ENCODE measurements around the gene AIFM3. TPM values are rescaled to one million over a fixed set of nuclear protein-coding genes. Genes with fewer than 3 reads are reported as not detected.
"Not testable (repeated sequence)": the region's sequence is repeated elsewhere in the genome, so short reads cannot be mapped to it uniquely, and the experiment has no call there.

AIFM3 gene
- polyA plus RNA-seq, 2 of the 4 experiments (the other 2 are of a cell fraction), result 1.4 to 3.6 TPM

DNA sequence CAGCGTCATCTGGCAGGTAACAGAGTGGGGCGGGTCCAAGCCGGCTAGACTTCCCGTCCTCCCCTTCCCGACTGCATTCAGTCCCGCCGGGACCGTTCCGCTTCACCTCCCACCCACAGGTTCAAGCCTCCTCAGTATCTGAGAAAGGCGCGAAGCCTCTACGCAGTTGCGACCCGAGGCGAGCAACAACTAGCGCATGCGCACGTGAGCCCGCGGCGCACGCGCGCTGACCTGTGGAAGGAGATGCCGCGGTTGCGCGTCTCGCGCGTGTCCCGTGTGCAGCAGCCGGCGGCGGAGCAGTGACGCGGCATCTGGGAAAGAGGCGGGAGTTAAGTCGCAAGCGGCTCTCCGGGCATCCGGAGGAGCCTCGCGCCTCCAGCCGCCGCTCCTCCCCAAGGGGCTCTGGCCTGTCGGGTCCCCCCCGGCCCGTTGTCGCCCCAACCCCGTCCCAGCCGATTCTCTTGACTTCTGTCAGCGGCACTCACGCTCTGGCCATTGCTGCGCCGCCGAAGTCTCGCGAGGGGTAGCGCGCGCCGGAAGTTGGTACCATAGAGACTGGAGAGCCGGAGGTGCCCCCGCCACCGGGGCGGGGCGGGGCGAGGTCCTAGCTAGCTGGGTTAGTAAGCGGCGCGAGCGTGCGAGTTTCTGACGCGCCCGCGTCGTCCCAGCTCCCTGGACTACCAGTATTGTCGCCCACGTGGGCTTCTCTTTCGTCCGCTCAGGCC lies 34.7 kb downstream of the AIFM3 start, which contains the start of gene THAP7 (continued):
- TF ChIP-seq, protein P1, sequence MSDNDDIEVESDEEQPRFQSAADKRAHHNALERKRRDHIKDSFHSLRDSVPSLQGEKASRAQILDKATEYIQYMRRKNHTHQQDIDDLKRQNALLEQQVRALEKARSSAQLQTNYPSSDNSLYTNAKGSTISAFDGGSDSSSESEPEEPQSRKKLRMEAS (IDR thresholded peaks at IDR 0.05), result peak; percentile 96
- no peak for TF ChIP-seq KDM1A (IDR thresholded peaks at IDR 0.05; ENCODE audit: low read depth)
- no peak; the same call in 1 of the 2 replicates for TF ChIP-seq MYC (IDR thresholded peaks at IDR 0.05; ENCODE audit: borderline replicate concordance, low read length)
- TF ChIP-seq, protein P2, sequence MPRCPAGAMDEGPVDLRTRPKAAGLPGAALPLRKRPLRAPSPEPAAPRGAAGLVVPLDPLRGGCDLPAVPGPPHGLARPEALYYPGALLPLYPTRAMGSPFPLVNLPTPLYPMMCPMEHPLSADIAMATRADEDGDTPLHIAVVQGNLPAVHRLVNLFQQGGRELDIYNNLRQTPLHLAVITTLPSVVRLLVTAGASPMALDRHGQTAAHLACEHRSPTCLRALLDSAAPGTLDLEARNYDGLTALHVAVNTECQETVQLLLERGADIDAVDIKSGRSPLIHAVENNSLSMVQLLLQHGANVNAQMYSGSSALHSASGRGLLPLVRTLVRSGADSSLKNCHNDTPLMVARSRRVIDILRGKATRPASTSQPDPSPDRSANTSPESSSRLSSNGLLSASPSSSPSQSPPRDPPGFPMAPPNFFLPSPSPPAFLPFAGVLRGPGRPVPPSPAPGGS (IDR thresholded peaks at IDR 0.05), result peak; percentile 90
- 0 out of 2 replicates have a peak, but pooled peaks have one; percentile 52 for TF ChIP-seq FOXS1 (CRISPR knock-in tag; IDR thresholded peaks at IDR 0.05)
- no peak for TF ChIP-seq NPAS2 (CRISPR knock-in tag; IDR thresholded peaks at IDR 0.05; ENCODE audit: borderline replicate concordance)
- TF ChIP-seq, protein P3, sequence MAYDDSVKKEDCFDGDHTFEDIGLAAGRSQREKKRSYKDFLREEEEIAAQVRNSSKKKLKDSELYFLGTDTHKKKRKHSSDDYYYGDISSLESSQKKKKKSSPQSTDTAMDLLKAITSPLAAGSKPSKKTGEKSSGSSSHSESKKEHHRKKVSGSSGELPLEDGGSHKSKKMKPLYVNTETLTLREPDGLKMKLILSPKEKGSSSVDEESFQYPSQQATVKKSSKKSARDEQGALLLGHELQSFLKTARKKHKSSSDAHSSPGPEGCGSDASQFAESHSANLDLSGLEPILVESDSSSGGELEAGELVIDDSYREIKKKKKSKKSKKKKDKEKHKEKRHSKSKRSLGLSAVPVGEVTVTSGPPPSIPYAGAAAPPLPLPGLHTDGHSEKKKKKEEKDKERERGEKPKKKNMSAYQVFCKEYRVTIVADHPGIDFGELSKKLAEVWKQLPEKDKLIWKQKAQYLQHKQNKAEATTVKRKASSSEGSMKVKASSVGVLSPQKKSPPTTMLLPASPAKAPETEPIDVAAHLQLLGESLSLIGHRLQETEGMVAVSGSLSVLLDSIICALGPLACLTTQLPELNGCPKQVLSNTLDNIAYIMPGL (CRISPR knock-in tag; IDR thresholded peaks at IDR 0.05; ENCODE audit: borderline replicate concordance), result no peak
- TF ChIP-seq CHD2 (IDR thresholded peaks at IDR 0.05; ENCODE audit: low read length, partially characterized antibody), result peak; percentile 74
- no peak for TF ChIP-seq RCOR1 (IDR thresholded peaks at IDR 0.05; ENCODE audit: low read depth, low read length)

DNA sequence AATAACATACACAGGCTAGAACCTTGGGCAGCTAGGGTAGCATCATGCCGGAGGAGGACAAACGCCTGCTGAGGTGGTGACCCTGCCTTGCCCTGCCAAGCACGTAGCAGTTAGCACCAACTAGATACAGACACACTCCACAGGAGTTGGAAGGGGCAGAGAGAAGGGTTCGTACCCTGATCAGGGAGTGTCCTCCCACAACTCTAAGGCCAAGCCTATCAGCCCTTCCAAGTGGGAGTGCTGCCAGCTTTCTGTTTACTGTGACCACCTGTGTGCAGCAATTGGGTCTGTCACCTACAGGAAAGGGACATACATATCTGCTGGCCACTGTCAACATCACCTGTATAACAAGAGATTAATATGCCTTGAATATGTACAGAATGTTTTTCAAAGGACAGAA lies 36.7 kb downstream of the AIFM3 start:
- peaks cover 16% of the 10 kb centered on the region; the same call in 2 of the 3 replicates for H3K4me1 ChIP-seq
- ATAC-seq (no peak), FAIRE-seq (no peak), DNase-seq (ENCODE audit: low read depth in 1 of 2, low spot score in 1 of 2) (no peak)
- WGBS (ENCODE audit: missing lambda C conversion rate), result 83% methylated on average over 4 of the region's 4 CpGs
- no peak overlapping the region for H3K4me3 ChIP-seq
- H3K4me2 ChIP-seq, result peak overlapping the region; percentile 75
- H3K27ac ChIP-seq, result no peak overlapping the region
- ChIA-PET CTCF (interaction anchor here (1.1 to 2.1 kb wide), 3 partner anchors 13 to 118 kb away, joined by 3 to 6 read pairs (median 4); no protein-coding TSS in a partner anchor), POLR2A (interaction anchor here (1.6 kb wide), 1 partner anchor 98 kb away, joined by 3 read pairs; no protein-coding TSS in a partner anchor)
- TF ChIP-seq, protein P4, sequence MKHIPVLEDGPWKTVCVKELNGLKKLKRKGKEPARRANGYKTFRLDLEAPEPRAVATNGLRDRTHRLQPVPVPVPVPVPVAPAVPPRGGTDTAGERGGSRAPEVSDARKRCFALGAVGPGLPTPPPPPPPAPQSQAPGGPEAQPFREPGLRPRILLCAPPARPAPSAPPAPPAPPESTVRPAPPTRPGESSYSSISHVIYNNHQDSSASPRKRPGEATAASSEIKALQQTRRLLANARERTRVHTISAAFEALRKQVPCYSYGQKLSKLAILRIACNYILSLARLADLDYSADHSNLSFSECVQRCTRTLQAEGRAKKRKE (CRISPR knock-in tag; IDR thresholded peaks at IDR 0.05; ENCODE audit: low read depth), result no peak
- no peak for TF ChIP-seq ESRRA (IDR thresholded peaks at IDR 0.05; ENCODE audit: borderline replicate concordance, low read length)
- TF ChIP-seq, protein P2 (IDR thresholded peaks at IDR 0.05), result no peak
- TF ChIP-seq, protein P5, sequence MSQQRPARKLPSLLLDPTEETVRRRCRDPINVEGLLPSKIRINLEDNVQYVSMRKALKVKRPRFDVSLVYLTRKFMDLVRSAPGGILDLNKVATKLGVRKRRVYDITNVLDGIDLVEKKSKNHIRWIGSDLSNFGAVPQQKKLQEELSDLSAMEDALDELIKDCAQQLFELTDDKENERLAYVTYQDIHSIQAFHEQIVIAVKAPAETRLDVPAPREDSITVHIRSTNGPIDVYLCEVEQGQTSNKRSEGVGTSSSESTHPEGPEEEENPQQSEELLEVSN (IDR thresholded peaks at IDR 0.05; ENCODE audit: borderline replicate concordance, low read depth), result no peak
- TF ChIP-seq RNF2 (IDR thresholded peaks at IDR 0.05; ENCODE audit: borderline replicate concordance, low read depth), result no peak
- no peak for TF ChIP-seq SREBF2 (IDR thresholded peaks at IDR 0.05)
- TF ChIP-seq, protein P6, sequence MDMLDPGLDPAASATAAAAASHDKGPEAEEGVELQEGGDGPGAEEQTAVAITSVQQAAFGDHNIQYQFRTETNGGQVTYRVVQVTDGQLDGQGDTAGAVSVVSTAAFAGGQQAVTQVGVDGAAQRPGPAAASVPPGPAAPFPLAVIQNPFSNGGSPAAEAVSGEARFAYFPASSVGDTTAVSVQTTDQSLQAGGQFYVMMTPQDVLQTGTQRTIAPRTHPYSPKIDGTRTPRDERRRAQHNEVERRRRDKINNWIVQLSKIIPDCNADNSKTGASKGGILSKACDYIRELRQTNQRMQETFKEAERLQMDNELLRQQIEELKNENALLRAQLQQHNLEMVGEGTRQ (IDR thresholded peaks at IDR 0.05), result no peak
- no peak for TF ChIP-seq TFCP2L1 (CRISPR knock-in tag; IDR thresholded peaks at IDR 0.05)
- no peak for TF ChIP-seq EP300 (IDR thresholded peaks at IDR 0.05)
- TF ChIP-seq RFX5 (IDR thresholded peaks at IDR 0.05), result no peak
- no peak for TF ChIP-seq CBX8 (IDR thresholded peaks at IDR 0.05)
- TF ChIP-seq, protein P7, sequence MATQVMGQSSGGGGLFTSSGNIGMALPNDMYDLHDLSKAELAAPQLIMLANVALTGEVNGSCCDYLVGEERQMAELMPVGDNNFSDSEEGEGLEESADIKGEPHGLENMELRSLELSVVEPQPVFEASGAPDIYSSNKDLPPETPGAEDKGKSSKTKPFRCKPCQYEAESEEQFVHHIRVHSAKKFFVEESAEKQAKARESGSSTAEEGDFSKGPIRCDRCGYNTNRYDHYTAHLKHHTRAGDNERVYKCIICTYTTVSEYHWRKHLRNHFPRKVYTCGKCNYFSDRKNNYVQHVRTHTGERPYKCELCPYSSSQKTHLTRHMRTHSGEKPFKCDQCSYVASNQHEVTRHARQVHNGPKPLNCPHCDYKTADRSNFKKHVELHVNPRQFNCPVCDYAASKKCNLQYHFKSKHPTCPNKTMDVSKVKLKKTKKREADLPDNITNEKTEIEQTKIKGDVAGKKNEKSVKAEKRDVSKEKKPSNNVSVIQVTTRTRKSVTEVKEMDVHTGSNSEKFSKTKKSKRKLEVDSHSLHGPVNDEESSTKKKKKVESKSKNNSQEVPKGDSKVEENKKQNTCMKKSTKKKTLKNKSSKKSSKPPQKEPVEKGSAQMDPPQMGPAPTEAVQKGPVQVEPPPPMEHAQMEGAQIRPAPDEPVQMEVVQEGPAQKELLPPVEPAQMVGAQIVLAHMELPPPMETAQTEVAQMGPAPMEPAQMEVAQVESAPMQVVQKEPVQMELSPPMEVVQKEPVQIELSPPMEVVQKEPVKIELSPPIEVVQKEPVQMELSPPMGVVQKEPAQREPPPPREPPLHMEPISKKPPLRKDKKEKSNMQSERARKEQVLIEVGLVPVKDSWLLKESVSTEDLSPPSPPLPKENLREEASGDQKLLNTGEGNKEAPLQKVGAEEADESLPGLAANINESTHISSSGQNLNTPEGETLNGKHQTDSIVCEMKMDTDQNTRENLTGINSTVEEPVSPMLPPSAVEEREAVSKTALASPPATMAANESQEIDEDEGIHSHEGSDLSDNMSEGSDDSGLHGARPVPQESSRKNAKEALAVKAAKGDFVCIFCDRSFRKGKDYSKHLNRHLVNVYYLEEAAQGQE (IDR thresholded peaks at IDR 0.05), result no peak
- TF ChIP-seq ZNF302 (CRISPR knock-in tag; IDR thresholded peaks at IDR 0.05), result no peak
- no peaks in the 10 kb centered on the region for H3K9me3 ChIP-seq

DNA sequence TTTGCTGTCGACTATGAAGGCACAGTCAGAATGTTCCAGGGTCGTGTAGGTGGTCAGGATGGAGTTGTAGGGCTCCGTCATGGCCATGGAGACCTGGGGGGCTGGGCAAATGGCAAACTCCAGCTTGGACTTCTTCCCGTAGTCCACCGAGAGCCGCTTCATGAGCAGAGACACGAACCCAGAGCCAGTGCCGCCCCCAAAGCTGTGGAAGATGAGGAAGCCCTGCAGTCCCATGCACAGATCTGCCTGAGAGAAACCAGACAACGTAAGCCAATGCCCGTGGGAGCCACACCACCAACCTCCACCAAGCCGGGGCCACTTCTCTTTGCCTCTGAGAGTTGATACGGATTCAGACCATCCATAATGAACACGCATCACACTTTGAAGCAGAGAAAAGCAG lies 42.2 kb downstream of the AIFM3 start:
- FAIRE-seq; H3K4me2 ChIP-seq; H3K9me3 ChIP-seq; DNase-seq (ENCODE audit: low read depth in 1 of 2, low spot score in 1 of 2); H3K4me3 ChIP-seq; H3K4me1 ChIP-seq; POLR2A ChIA-PET; ATAC-seq; H3K27ac ChIP-seq: not testable (repeated sequence)
- CTCF ChIA-PET, result interaction anchor here (0.6 kb wide), 1 partner anchor 862 kb away, joined by 3 read pairs; no protein-coding TSS in a partner anchor
- WGBS (ENCODE audit: missing lambda C conversion rate), result 70% methylated on average over 13 of the region's 13 CpGs

Measured in A549 (cell line).